HG02885 (cell line): ENCODE data around the gene GTF3C5.
"Not testable (repeated sequence)": the region's sequence is repeated elsewhere in the genome, so short reads cannot be mapped to it uniquely, and the experiment has no call there.

ENCODE experiments used
- ATAC-seq: cut with Tn5 transposase; IDR thresholded peaks from one replicate; pipeline ENCODE4 v1.9.1; 2021; ENCODE audit warnings: mild to moderate bottlenecking; ENCODE audit not compliant: unreplicated experiment, poor library complexity

The GTF3C5 gene

GRCh38 chr9:133030317-133031129 is at the start of gene GTF3C5:
GTF3C5 (plus strand) TSS chr9:133030997; CDS start chr9:133031012, 15 bp downstream.
- peak; percentile 97 for ATAC-seq

- ATAC-seq: no peak
These were observed 48.3 kb upstream of the GTF3C5 start for GRCh38 chr9:132982458-132982857.

GRCh38 chr9:132983491-132984201 is 47.2 kb upstream of the GTF3C5 start:
- no peak for ATAC-seq

- no peak for ATAC-seq
These were observed 46.4 kb upstream of the GTF3C5 start for GRCh38 chr9:132984202-132985070.

- no peak for ATAC-seq
These were observed 45.8 kb upstream of the GTF3C5 start for GRCh38 chr9:132985071-132985350.

GRCh38 chr9:132985489-132985888 is 45.3 kb upstream of the GTF3C5 start:
- no peak for ATAC-seq

- no peak for ATAC-seq
These were observed 44.7 kb upstream of the GTF3C5 start for GRCh38 chr9:132986114-132986513.

- ATAC-seq: no peak
These were observed 43.9 kb upstream of the GTF3C5 start for GRCh38 chr9:132986640-132987620.

GRCh38 chr9:132988244-132989013 is 42.4 kb upstream of the GTF3C5 start:
- no peak for ATAC-seq

- no peak for ATAC-seq
These were observed 41.8 kb upstream of the GTF3C5 start for GRCh38 chr9:132989014-132989310.

GRCh38 chr9:132989414-132989996 is 41.3 kb upstream of the GTF3C5 start:
- ATAC-seq: no peak

GRCh38 chr9:132989998-132990557 is 40.7 kb upstream of the GTF3C5 start:
- not testable (repeated sequence) for ATAC-seq

GRCh38 chr9:132990781-132991180 is 40.0 kb upstream of the GTF3C5 start:
- no peak for ATAC-seq

GRCh38 chr9:132991351-132992300 is 39.2 kb upstream of the GTF3C5 start:
- no peak for ATAC-seq

GRCh38 chr9:132993511-132993939 is 37.3 kb upstream of the GTF3C5 start:
- no peak for ATAC-seq

GRCh38 chr9:132994410-132995120 is 36.2 kb upstream of the GTF3C5 start:
- peak; percentile 74 for ATAC-seq

- ATAC-seq: no peak
These were observed 35.7 kb upstream of the GTF3C5 start for GRCh38 chr9:132995121-132995420.
